CD4-positive, alpha-beta T cell (primary cell): ENCODE data around the gene RBBP9. TPM values are rescaled to one million over a fixed set of nuclear protein-coding genes. Genes with fewer than 3 reads are reported as not detected.
"Not testable (repeated sequence)": the region's sequence is repeated elsewhere in the genome, so short reads cannot be mapped to it uniquely, and the experiment has no call there.

ENCODE experiments used
- ATAC-seq: fragments of 200-7000 bp; cut with Tn5 transposase; one replicate; pipeline ENCODE4 v1.10.0; 2022; ENCODE audit warnings: mild to moderate bottlenecking; ENCODE audit not compliant: poor library complexity
- CTCF ChIA-PET: fragments of 350-600 bp; sonication (Branson Sonifier 250); formaldehyde crosslinking; loops from one replicate; lab custom pipeline; 2021; ENCODE audit warnings: antibody characterized with exemption, inconsistent platforms; lab: Charles Lee
- POLR2A ChIA-PET: fragments of 350-600 bp; sonication (Branson Sonifier 250); formaldehyde crosslinking; loops from one replicate; lab custom pipeline; 2021; ENCODE audit warnings: antibody characterized with exemption, inconsistent platforms; lab: Charles Lee
- DNase-seq, 14 experiments: peaks; one replicate each; pipeline ENCODE4 v3.0.0-alpha.2; 2013 to 2020; ENCODE audit warnings: mixed read lengths in 2 of 14
- H3K27ac ChIP-seq, 2 donors: one replicate each; pipeline versions ENCODE4 v1.5.1 to v1.7.0; 2013; ENCODE audit warnings: low read length in 2 of 2, low read depth in 1 of 2, mild to moderate bottlenecking in 1 of 2
- H3K27me3 ChIP-seq, 2 experiments: 1 replicate in 1 of 2; 2 replicates in 1 of 2; pipeline versions ENCODE4 v1.6.1 to v1.7.0; 2013; ENCODE audit warnings: low read length in 2 of 2, control low read depth in 1 of 2, mild to moderate bottlenecking in 1 of 2, moderate library complexity in 1 of 2; ENCODE audit not compliant: insufficient read depth in 2 of 2, control insufficient read depth in 1 of 2
- H3K36me3 ChIP-seq: one replicate; pipeline ENCODE4 v1.6.1; 2013; ENCODE audit warnings: low read length, control low read depth; ENCODE audit not compliant: insufficient read depth
- H3K4me1 ChIP-seq: one replicate; pipeline ENCODE4 v1.6.1; 2013; ENCODE audit warnings: low read length, control low read depth; ENCODE audit not compliant: insufficient read depth
- H3K4me3 ChIP-seq: one replicate; pipeline ENCODE4 v1.5.1; 2013; ENCODE audit warnings: mild to moderate bottlenecking, low read length, moderate library complexity
- H3K9me3 ChIP-seq, 2 experiments: 1 replicate in 1 of 2; 2 replicates in 1 of 2; pipeline versions ENCODE4 v1.6.1 to v1.7.0; 2013; ENCODE audit warnings: low read length in 2 of 2, mild to moderate bottlenecking in 2 of 2, control low read depth in 1 of 2, moderate library complexity in 1 of 2; ENCODE audit not compliant: control insufficient read depth in 1 of 2, insufficient read depth in 1 of 2
- H3K27ac Mint-ChIP-seq: one replicate; pipeline ENCODE4 v1.8.0; 2020; ENCODE audit warnings: mixed read lengths
- H3K27me3 Mint-ChIP-seq: one replicate; pipeline ENCODE4 v1.8.0; 2021; ENCODE audit warnings: mixed read lengths
- H3K36me3 Mint-ChIP-seq: one replicate; pipeline ENCODE4 v1.8.0; 2021; ENCODE audit warnings: low read depth, mixed read lengths
- H3K4me1 Mint-ChIP-seq: one replicate; pipeline ENCODE4 v1.8.0; 2021; ENCODE audit warnings: low read depth, mixed read lengths
- H3K4me3 Mint-ChIP-seq: one replicate; pipeline ENCODE4 v1.8.0; 2020; ENCODE audit warnings: mild to moderate bottlenecking, mixed read lengths
- H3K9me3 Mint-ChIP-seq: one replicate; pipeline ENCODE4 v1.8.0; 2020; ENCODE audit warnings: mixed read lengths
- intact Hi-C, 2 experiments: fragments of 100-400 bp; cut with DNase I in 1 of 2; cut with micrococcal nuclease in 1 of 2; formaldehyde crosslinking; loops; one replicate each; pipeline versions ENCODE4 v1.15.1 to v1.9.0; 2023 to 2025; cut with DNase I, micrococcal nuclease
- total RNA-seq, 174 experiments: library from RNA in 2 of 174; stranded (reverse) in 2 of 174; gene quantifications; one replicate each; pipeline ENCODE4 v1.2.3 and lab custom pipeline; 2021 to 2026
- TF ChIP-seq, protein P1 (sequence below): fragments of 200-600 bp; IDR thresholded peaks from one replicate; pipeline ENCODE4 v1.8.0; 2022; ENCODE audit warnings: antibody characterized with exemption, mild to moderate bottlenecking

Gene RBBP9
- total RNA-seq, 2 experiments from 2014 or later, result 1.6 to 2.1 TPM

DNA sequence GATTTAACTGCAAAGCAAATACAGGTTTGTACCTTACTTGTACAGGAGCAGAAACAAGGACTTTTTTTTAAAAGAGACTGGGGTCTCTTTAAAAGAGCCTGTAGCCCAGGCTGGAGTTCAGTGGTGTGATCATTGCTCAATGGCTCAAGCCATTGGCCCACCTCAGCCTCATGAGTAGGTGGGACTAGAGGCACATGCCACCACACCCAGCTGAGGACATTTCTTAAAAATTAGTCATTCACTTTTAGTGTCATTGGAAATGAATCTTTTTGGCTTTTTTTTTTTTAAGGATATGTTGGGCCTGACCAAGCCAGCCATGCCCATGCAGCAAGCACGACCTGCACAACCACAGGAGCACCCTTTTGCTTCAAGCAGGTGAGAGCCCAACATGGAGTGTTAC lies 27.6 kb upstream of the RBBP9 start:
- Mint-ChIP-seq H3K27me3 (no peaks in the 10 kb centered on the region), H3K4me1 (no peaks in the 10 kb centered on the region), H3K36me3 (peaks cover 57% of the 10 kb centered on the region), H3K27ac (no peak overlapping the region), H3K9me3 (no peaks in the 10 kb centered on the region), H3K4me3 (no peak overlapping the region)
- POLR2A ChIA-PET, result no interaction called here
- H3K9me3 ChIP-seq, result no peaks in the 10 kb centered on the region
- no peaks in the 10 kb centered on the region for H3K4me1 ChIP-seq
- H3K4me3 ChIP-seq, result no peak overlapping the region
- ATAC-seq (no peak), DNase-seq (no peak)
- intact Hi-C loops, result loop anchor here in 1 of 2 experiments (5.0 kb wide), 1 partner anchor 112 kb away; no protein-coding TSS in a partner anchor
- peaks cover 76% of the 10 kb centered on the region for H3K36me3 ChIP-seq
- H3K27me3 ChIP-seq, result no peaks in the 10 kb centered on the region
- TF ChIP-seq, protein P1, sequence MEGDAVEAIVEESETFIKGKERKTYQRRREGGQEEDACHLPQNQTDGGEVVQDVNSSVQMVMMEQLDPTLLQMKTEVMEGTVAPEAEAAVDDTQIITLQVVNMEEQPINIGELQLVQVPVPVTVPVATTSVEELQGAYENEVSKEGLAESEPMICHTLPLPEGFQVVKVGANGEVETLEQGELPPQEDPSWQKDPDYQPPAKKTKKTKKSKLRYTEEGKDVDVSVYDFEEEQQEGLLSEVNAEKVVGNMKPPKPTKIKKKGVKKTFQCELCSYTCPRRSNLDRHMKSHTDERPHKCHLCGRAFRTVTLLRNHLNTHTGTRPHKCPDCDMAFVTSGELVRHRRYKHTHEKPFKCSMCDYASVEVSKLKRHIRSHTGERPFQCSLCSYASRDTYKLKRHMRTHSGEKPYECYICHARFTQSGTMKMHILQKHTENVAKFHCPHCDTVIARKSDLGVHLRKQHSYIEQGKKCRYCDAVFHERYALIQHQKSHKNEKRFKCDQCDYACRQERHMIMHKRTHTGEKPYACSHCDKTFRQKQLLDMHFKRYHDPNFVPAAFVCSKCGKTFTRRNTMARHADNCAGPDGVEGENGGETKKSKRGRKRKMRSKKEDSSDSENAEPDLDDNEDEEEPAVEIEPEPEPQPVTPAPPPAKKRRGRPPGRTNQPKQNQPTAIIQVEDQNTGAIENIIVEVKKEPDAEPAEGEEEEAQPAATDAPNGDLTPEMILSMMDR, result no peak
- CTCF ChIA-PET, result no interaction called here
- H3K27ac ChIP-seq, result no peak overlapping the region

DNA sequence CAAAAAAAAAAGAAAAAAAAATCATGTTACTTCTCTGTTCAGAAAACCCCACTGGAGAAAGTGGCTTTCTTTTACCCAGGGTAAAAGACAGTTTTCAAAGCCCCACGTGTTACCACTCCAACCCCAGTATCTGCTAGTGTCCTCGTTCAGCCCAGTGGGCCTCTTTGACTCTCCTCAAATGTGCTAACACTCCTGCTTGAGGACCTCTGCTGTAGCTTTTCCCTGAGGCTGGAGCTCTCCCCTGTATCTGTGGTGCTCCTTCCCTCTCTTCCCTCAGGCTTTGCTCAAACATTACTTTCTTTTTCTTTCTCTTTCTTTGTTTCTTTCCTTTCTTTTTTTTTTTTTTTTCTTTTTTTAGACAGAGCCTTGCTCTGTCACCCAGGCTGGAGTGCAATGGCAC lies 26.0 kb upstream of the RBBP9 start:
- no peak overlapping the region for H3K27ac Mint-ChIP-seq
- no peak for DNase-seq
- no peaks in the 10 kb centered on the region for H3K27me3 ChIP-seq
- no peaks in the 10 kb centered on the region for H3K9me3 Mint-ChIP-seq
- H3K9me3 ChIP-seq, result no peaks in the 10 kb centered on the region
- no peak overlapping the region for H3K4me3 ChIP-seq
- TF ChIP-seq, protein P1, result no peak
- H3K4me1 ChIP-seq, result no peaks in the 10 kb centered on the region
- H3K4me1 Mint-ChIP-seq, result no peaks in the 10 kb centered on the region
- peaks cover 41% of the 10 kb centered on the region for H3K36me3 Mint-ChIP-seq
- no peak overlapping the region for H3K27ac ChIP-seq
- no peak for ATAC-seq
- intact Hi-C loops, result no loop called here
- H3K27me3 Mint-ChIP-seq, result no peaks in the 10 kb centered on the region
- POLR2A ChIA-PET, result no interaction called here
- no peak overlapping the region for H3K4me3 Mint-ChIP-seq
- H3K36me3 ChIP-seq, result peaks cover 60% of the 10 kb centered on the region
- CTCF ChIA-PET, result no interaction called here

DNA sequence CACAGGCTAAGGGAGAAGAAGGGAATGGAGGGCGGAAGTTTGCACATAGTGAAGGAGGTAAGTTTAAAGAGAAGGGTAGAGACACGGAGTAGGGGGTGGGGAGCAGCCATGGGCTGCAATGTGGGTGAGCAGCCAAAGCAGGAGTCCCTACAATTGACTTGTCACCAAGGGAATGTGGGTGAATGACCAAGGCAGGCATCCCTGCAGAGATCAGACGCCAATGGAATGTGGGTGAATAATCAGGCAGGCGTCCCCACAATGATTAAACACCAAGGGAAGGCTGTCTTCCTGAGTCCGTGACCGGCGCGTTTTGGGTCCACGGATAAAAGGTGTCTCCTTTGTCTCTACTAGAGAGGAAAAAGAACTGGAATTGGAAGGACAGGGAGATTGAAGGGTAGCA lies 25.0 kb upstream of the RBBP9 start:
- CTCF ChIA-PET, result not testable (repeated sequence)

DNA sequence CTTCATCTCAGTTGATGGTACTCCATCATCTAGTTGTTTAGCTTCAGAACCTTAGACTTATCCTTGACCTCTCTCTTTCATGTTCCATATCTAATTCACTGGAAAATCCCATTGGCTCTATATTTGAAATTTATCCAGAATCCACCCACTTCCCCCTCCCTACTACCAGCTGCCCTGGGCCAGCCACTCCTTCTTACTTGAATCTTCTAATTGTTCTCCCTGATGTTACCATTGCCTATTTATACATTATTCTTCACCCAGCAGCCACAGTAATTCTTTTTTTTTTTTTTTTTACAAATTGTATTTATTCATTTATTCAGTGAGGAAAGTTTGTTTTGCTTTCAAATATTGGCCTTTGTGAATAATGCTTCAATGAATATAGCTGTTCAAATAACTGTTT lies 18.9 kb upstream of the RBBP9 start:
- no peak for DNase-seq
- Histone ChIP-seq H3K4me1 (peaks cover 3% of the 10 kb centered on the region), H3K4me3 (no peak overlapping the region), H3K9me3 (no peaks in the 10 kb centered on the region), H3K27ac (no peak overlapping the region), H3K36me3 (peaks cover 56% of the 10 kb centered on the region), H3K27me3 (no peaks in the 10 kb centered on the region)
- intact Hi-C loops, result no loop called here
- no peak overlapping the region for H3K27ac Mint-ChIP-seq
- TF ChIP-seq, protein P1, result no peak
- peaks cover 49% of the 10 kb centered on the region for H3K36me3 Mint-ChIP-seq
- H3K9me3 Mint-ChIP-seq, result no peaks in the 10 kb centered on the region
- CTCF ChIA-PET, result no interaction called here
- no peak overlapping the region for H3K4me3 Mint-ChIP-seq
- POLR2A ChIA-PET, result interaction anchor here (1.1 kb wide), 1 partner anchor 8 kb away, joined by 4 read pairs; the partner anchor contains the start of gene SEC23B
- H3K27me3 Mint-ChIP-seq, result no peaks in the 10 kb centered on the region
- ATAC-seq, result no peak
- peaks cover 16% of the 10 kb centered on the region for H3K4me1 Mint-ChIP-seq

More for the DNA sequence above, 25.0 kb upstream of the RBBP9 start:
- H3K27ac Mint-ChIP-seq, H3K27me3 Mint-ChIP-seq, H3K27me3 ChIP-seq, H3K9me3 Mint-ChIP-seq, intact Hi-C loops, H3K9me3 ChIP-seq, DNase-seq, H3K27ac ChIP-seq, H3K4me3 ChIP-seq, H3K4me3 Mint-ChIP-seq, H3K4me1 Mint-ChIP-seq, H3K4me1 ChIP-seq, POLR2A ChIA-PET, ATAC-seq: not testable (repeated sequence)
- H3K36me3 ChIP-seq, result peaks cover 50% of the 10 kb centered on the region
- peaks cover 31% of the 10 kb centered on the region for H3K36me3 Mint-ChIP-seq
